GM13976 (cell line): ENCODE data around the gene UHMK1.
"Not testable (repeated sequence)": the region's sequence is repeated elsewhere in the genome, so short reads cannot be mapped to it uniquely, and the experiment has no call there.

Source experiments
- DNase-seq: peaks from one replicate; pipeline ENCODE4 v3.0.0; 2012; ENCODE audit warnings: low spot score
- CTCF ChIP-seq: IDR thresholded peaks from 2 replicates; pipeline ENCODE4 v1.5.1; 2012; ENCODE audit warnings: borderline replicate concordance, mild to moderate bottlenecking; ENCODE audit not compliant: insufficient read depth; ENCODE audit errors: extremely low read depth, missing control alignments, control extremely low read depth
- in situ Hi-C: fragments of 300-500 bp; cut with MboI; formaldehyde crosslinking; loops from one replicate; pipeline ENCODE4 v1.12.0; 2022; ENCODE audit warnings: low sequenced_read_pairs, mixed read lengths, inconsistent platforms; ENCODE audit not compliant: unreplicated experiment

UHMK1 gene

DNA sequence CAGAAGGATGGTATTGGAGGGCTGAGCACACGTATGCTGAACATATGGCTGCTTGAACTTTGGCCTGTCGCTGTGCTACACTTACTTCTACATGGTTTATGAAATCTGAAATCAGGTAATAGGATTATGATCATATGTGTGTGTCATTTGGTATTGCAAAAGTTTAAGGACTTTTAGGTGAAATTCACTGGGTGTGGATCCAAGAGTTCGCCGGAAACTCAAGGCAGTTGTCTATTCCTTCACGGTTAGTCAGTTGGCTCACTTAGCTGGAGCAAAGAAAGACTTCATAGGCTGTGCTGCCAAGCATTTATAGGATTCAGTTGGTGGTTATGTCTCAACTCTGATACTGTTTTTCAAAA, 64.8 kb downstream of the UHMK1 start:
- in situ Hi-C loops, result no loop called here
- no peak for TF ChIP-seq CTCF
- no peak for DNase-seq

GRCh38 chr1:162564762-162565218, 67.2 kb downstream of the UHMK1 start:
- no peak for DNase-seq
- in situ Hi-C loops, result no loop called here
- no peak for TF ChIP-seq CTCF

- DNase-seq, result no peak
- in situ Hi-C loops, result no loop called here
- no peak for TF ChIP-seq CTCF
Measured at GRCh38 chr1:162565460-162565859, 67.8 kb downstream of the UHMK1 start.

GRCh38 chr1:162566870-162567269, 69.3 kb downstream of the UHMK1 start:
- in situ Hi-C loops, result no loop called here
- DNase-seq, result no peak
- TF ChIP-seq CTCF, result no peak

DNA sequence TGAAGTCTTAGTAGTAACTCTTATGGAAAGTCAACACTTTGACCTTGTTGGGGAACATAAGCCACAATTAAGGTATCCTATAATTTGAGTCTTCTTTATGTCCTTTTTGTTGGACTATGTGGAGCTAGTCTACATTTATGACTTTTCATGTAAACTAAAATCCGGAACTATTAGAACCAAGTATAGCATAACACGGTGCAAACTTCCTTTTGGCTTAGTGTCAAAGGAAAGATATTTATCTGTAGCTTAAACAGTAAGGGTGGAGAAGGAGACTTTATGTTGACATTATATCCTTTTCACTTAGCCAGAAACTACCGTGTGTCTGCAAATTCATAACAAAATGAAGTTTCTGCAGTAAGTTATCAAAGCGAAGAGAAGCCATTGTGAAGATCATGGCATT, 71.2 kb downstream of the UHMK1 start:
- in situ Hi-C loops, result no loop called here

GRCh38 chr1:162570718-162571117, 73.1 kb downstream of the UHMK1 start:
- in situ Hi-C loops, result no loop called here
- DNase-seq, result no peak
- TF ChIP-seq CTCF, result no peak

More for the DNA sequence above, 71.2 kb downstream of the UHMK1 start:
- no peak for TF ChIP-seq CTCF
- DNase-seq, result no peak

- DNase-seq, result not testable (repeated sequence)
Measured at GRCh38 chr1:162571121-162571520, 73.5 kb downstream of the UHMK1 start.

More at GRCh38 chr1:162571121-162571520, 73.5 kb downstream of the UHMK1 start:
- in situ Hi-C loops, result not testable (repeated sequence)
